Dendritic cell treated with granulocyte-macrophage colony-stimulating factor and Interleukin-4, amounts not matched to agents 40 ng/mL and 50 ng/mL, for 4 days (primary cell): ENCODE measurements around the gene NT5C1B.

Experiments
- H3K27ac Mint-ChIP-seq: one replicate; pipeline ENCODE4 v1.8.0; 2022; ENCODE audit warnings: mild to moderate bottlenecking, mixed read lengths
- H3K27me3 Mint-ChIP-seq: one replicate; pipeline ENCODE4 v1.8.0; 2022; ENCODE audit warnings: mild to moderate bottlenecking, mixed read lengths
- H3K36me3 Mint-ChIP-seq: one replicate; pipeline ENCODE4 v1.8.0; 2022; ENCODE audit warnings: low read depth, mixed read lengths
- H3K4me1 Mint-ChIP-seq: one replicate; pipeline ENCODE4 v1.8.0; 2022; ENCODE audit warnings: low read depth, mixed read lengths
- H3K4me3 Mint-ChIP-seq: one replicate; pipeline ENCODE4 v1.8.0; 2022; ENCODE audit warnings: mild to moderate bottlenecking, moderate library complexity, mixed read lengths
- H3K9me3 Mint-ChIP-seq: one replicate; pipeline ENCODE4 v1.8.0; 2022; ENCODE audit warnings: mixed read lengths
- intact Hi-C: fragments of 100-400 bp; cut with micrococcal nuclease; formaldehyde crosslinking; loops from one replicate; pipeline ENCODE4 v1.15.0; 2022

Gene NT5C1B

GRCh38 chr2:18526429-18526828 lies 62.9 kb downstream of the NT5C1B start:
- Mint-ChIP-seq H3K4me1 (no peaks in the 10 kb centered on the region), H3K27me3 (peaks cover 2% of the 10 kb centered on the region), H3K9me3 (no peaks in the 10 kb centered on the region), H3K4me3 (no peak overlapping the region), H3K27ac (no peak overlapping the region), H3K36me3 (no peaks in the 10 kb centered on the region)
- intact Hi-C loops: no loop called here

DNA sequence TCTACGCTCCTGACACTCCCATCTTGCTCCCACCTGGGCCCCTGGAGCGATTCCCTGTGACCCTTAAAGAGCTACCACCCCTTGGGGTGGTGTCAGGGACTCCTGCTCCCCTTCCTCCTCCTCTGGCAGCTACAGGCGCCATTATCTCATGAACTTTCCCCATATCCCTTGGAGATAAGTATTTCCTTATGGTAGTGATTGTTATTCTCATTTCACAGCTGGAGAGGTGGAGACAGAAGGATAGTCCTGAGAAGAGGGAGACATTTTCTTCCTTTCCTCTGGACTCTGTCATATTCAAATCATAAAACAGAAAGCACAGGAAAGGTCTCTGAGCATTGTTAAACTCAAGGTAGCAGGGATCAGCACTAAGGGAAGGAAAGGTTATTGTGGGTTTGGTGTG lies 63.5 kb downstream of the NT5C1B start:
- no peaks in the 10 kb centered on the region for H3K4me1 Mint-ChIP-seq
- intact Hi-C loops: no loop called here
- peaks cover 2% of the 10 kb centered on the region for H3K27me3 Mint-ChIP-seq
- no peak overlapping the region for H3K27ac Mint-ChIP-seq
- no peak overlapping the region for H3K4me3 Mint-ChIP-seq
- H3K9me3 Mint-ChIP-seq: no peaks in the 10 kb centered on the region
- H3K36me3 Mint-ChIP-seq: no peaks in the 10 kb centered on the region

DNA sequence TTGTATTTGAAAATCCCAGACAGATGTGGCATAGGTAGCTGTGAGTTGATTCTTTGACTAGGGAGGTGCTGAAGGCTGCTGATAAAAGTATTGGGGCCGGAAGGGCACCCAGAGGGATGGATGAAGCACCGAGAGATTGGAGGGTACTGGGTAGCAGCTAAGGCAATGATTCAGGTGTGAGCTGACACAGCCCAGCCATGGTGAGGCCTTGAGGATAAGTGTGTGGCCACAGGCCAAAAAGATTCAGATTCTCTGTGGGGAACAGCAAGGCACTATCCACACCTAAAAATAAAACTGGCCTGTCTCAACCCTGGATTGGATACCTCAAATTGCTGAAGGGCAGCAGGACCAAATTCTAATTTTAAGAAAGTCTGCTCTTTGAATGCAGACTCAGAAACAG lies 64.1 kb downstream of the NT5C1B start:
- no peak overlapping the region for H3K27ac Mint-ChIP-seq
- intact Hi-C loops: no loop called here

GRCh38 chr2:18522484-18523146 lies 66.8 kb downstream of the NT5C1B start:
- Mint-ChIP-seq H3K27ac (no peak overlapping the region), H3K27me3 (peaks cover 7% of the 10 kb centered on the region), H3K9me3 (no peaks in the 10 kb centered on the region), H3K4me1 (no peaks in the 10 kb centered on the region), H3K4me3 (no peak overlapping the region), H3K36me3 (no peaks in the 10 kb centered on the region)
- intact Hi-C loops: no loop called here

More for the DNA sequence above, 64.1 kb downstream of the NT5C1B start:
- H3K27me3 Mint-ChIP-seq: peaks cover 2% of the 10 kb centered on the region
- no peak overlapping the region for H3K4me3 Mint-ChIP-seq
- H3K36me3 Mint-ChIP-seq: no peaks in the 10 kb centered on the region
- no peaks in the 10 kb centered on the region for H3K9me3 Mint-ChIP-seq
- H3K4me1 Mint-ChIP-seq: no peaks in the 10 kb centered on the region

GRCh38 chr2:18520451-18521425 lies 68.6 kb downstream of the NT5C1B start:
- Mint-ChIP-seq H3K9me3 (no peaks in the 10 kb centered on the region), H3K27me3 (peaks cover 7% of the 10 kb centered on the region), H3K27ac (no peak overlapping the region), H3K4me1 (no peaks in the 10 kb centered on the region), H3K4me3 (no peak overlapping the region), H3K36me3 (no peaks in the 10 kb centered on the region)
- intact Hi-C loops: loop anchor here (1.0 kb wide), 2 partner anchors 843 to 1343 kb away; no protein-coding TSS in a partner anchor

GRCh38 chr2:18519914-18520450 lies 69.4 kb downstream of the NT5C1B start:
- H3K9me3 Mint-ChIP-seq: no peaks in the 10 kb centered on the region
- H3K27ac Mint-ChIP-seq: no peak overlapping the region
- peaks cover 7% of the 10 kb centered on the region for H3K27me3 Mint-ChIP-seq
- no peaks in the 10 kb centered on the region for H3K36me3 Mint-ChIP-seq
- H3K4me3 Mint-ChIP-seq: no peak overlapping the region
- no peaks in the 10 kb centered on the region for H3K4me1 Mint-ChIP-seq
- intact Hi-C loops: loop anchor here (1.0 kb wide), 2 partner anchors 843 to 1343 kb away; no protein-coding TSS in a partner anchor

GRCh38 chr2:18518116-18519111 lies 71.0 kb downstream of the NT5C1B start:
- H3K4me1 Mint-ChIP-seq: no peaks in the 10 kb centered on the region
- H3K27me3 Mint-ChIP-seq: peaks cover 7% of the 10 kb centered on the region
- no peaks in the 10 kb centered on the region for H3K36me3 Mint-ChIP-seq
- intact Hi-C loops: no loop called here
- H3K4me3 Mint-ChIP-seq: no peak overlapping the region
- H3K9me3 Mint-ChIP-seq: no peaks in the 10 kb centered on the region
- H3K27ac Mint-ChIP-seq: no peak overlapping the region

GRCh38 chr2:18517386-18517785 lies 72.0 kb downstream of the NT5C1B start:
- Mint-ChIP-seq H3K27me3 (peaks cover 7% of the 10 kb centered on the region), H3K4me3 (no peak overlapping the region), H3K27ac (no peak overlapping the region), H3K9me3 (no peaks in the 10 kb centered on the region), H3K4me1 (no peaks in the 10 kb centered on the region), H3K36me3 (no peaks in the 10 kb centered on the region)
- intact Hi-C loops: no loop called here

DNA sequence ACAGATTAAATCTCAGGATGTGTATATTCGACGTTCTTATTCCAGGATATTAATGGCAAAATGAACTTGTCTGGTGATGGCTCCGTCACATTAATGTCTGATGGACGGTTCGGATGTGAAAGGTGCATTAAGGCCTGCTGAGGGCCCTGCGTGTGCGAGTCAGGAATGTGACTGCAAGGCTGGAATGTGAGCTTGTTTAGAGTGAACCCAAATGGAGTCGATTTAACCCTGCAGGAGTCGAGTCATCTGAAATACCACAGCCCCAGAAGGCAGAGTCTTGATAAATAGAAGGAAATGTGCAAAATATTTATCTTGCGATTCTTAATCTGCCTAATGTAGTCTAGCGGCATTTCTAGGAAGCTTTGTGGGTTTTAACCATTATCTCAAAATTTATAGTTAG lies 73.3 kb downstream of the NT5C1B start:
- Mint-ChIP-seq H3K4me1 (no peaks in the 10 kb centered on the region), H3K27me3 (peaks cover 10% of the 10 kb centered on the region), H3K9me3 (no peaks in the 10 kb centered on the region), H3K4me3 (no peak overlapping the region), H3K27ac (no peak overlapping the region), H3K36me3 (no peaks in the 10 kb centered on the region)
- intact Hi-C loops: no loop called here

DNA sequence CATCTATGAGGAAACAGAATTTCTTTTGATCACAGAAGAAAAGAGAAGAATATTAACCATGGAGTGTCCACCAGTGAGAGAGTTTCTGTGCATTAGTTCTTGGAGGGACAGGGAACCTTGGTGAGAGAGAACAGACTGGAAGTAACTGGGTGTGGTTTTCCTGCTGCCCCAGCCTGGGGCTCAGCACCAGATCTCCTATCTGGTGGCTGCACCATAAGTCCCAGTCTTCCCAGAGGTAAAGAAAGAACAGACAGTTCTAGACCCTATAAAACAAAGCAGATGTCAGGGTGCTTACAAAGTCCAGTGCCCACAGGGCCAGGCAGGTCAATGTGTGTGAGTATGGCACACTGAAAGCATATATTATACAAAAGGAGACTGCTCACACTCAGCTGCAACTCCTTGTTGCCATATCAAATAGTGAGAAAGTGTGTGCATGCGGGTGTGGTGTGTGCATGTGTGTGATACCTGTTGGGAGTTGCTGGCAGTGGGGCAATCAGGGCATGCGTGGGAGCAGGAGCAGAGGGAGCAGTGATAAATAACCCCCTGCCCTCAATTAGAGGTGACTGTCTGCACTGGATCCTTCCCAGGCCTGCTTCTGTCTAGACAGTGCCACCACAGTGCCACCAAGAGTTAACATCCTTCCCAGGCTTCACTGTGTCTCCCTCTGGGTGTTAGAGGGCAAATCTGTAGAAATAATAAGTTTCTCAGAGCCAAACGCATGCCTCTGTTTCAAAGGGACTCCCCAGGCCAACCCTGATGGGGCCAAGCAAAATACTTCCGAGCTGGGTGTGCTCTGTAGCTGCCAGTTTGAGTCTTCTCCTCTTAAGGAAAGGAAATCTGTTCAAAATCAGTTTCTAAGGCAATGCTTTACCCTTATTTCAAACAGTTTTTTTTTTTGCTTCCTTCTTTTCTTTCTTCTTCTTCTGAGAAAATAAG lies 74.6 kb downstream of the NT5C1B start:
- no peak overlapping the region for H3K4me3 Mint-ChIP-seq
- H3K27ac Mint-ChIP-seq: no peak overlapping the region
- no peaks in the 10 kb centered on the region for H3K36me3 Mint-ChIP-seq

More for the DNA sequence above, 74.6 kb downstream of the NT5C1B start:
- H3K9me3 Mint-ChIP-seq: no peaks in the 10 kb centered on the region
- intact Hi-C loops: no loop called here
- H3K27me3 Mint-ChIP-seq: peaks cover 12% of the 10 kb centered on the region
- H3K4me1 Mint-ChIP-seq: no peaks in the 10 kb centered on the region
